Measurements from ENCODE around the gene MRPL2.

The MRPL2 gene

GRCh38 chr6:43054206-43054943 lies 4.9 kb downstream of the MRPL2 start:
- TF ChIP-seq YY1 (IDR thresholded peaks at IDR 0.05; ENCODE audit: low read depth) = no peak
- no peak for TF ChIP-seq FOXM1 (IDR thresholded peaks at IDR 0.05; ENCODE audit: borderline replicate concordance, low read depth)
- TF ChIP-seq NFIC (IDR thresholded peaks at IDR 0.05) = no peak
- no peak for TF ChIP-seq TEAD4 (IDR thresholded peaks at IDR 0.05)
- TF ChIP-seq TCF12 (IDR thresholded peaks at IDR 0.05; ENCODE audit: low read depth) = 0 out of 2 replicates have a peak, but pooled peaks have one; percentile 3
- TF ChIP-seq USF1 (IDR thresholded peaks at IDR 0.05) = no peak
- TF ChIP-seq RAD21 (IDR thresholded peaks at IDR 0.05; ENCODE audit: low read depth) = no peak

DNA sequence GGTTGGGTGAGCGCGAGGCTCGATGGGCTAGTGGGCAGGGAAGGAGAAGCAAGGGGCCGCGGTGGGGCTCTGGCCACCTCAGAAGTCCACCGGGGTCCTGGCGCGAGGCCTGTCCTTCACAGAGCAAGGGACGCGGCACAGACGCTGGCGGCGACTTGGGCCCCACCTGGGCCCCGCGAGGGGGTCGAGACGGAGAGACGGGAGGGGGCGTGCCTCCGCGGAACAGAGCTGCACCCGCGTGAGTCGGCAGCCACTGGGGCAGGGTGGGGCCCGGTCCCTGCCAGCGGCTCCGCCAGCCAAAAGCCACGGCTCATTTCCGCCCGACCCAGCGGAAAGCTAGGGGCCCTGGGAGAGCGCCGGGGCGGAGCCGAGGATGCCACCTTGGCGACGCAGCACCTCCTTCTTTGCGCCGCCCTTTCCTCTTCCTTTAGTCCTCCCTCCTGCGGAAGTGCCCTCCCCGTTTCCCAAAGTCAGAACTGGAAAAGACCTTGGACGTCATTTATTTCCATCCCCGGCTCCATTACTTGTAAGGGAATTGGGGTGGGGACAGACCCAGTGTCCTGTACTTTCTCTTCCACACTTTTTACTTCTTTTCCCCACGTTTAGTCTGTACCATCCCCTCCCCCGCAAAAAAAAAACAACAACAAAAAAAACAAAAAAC lies 5.6 kb downstream of the MRPL2 start, which contains the start of gene CUL7:
TSS of gene CUL7 (minus strand) at position 307 of the 661 bp plus-strand sequence. CDS start 1,063 bp downstream, outside the sequence.
- no peak for TF ChIP-seq RAD21 (IDR thresholded peaks at IDR 0.05; ENCODE audit: low read depth)
- TF ChIP-seq TCF12 (IDR thresholded peaks at IDR 0.05; ENCODE audit: low read depth) = no peak
- TF ChIP-seq TEAD4 (IDR thresholded peaks at IDR 0.05) = no peak; the same call in 1 of the 2 replicates
- peak; percentile 58 for TF ChIP-seq NFIC (IDR thresholded peaks at IDR 0.05)
- TF ChIP-seq, protein P1, sequence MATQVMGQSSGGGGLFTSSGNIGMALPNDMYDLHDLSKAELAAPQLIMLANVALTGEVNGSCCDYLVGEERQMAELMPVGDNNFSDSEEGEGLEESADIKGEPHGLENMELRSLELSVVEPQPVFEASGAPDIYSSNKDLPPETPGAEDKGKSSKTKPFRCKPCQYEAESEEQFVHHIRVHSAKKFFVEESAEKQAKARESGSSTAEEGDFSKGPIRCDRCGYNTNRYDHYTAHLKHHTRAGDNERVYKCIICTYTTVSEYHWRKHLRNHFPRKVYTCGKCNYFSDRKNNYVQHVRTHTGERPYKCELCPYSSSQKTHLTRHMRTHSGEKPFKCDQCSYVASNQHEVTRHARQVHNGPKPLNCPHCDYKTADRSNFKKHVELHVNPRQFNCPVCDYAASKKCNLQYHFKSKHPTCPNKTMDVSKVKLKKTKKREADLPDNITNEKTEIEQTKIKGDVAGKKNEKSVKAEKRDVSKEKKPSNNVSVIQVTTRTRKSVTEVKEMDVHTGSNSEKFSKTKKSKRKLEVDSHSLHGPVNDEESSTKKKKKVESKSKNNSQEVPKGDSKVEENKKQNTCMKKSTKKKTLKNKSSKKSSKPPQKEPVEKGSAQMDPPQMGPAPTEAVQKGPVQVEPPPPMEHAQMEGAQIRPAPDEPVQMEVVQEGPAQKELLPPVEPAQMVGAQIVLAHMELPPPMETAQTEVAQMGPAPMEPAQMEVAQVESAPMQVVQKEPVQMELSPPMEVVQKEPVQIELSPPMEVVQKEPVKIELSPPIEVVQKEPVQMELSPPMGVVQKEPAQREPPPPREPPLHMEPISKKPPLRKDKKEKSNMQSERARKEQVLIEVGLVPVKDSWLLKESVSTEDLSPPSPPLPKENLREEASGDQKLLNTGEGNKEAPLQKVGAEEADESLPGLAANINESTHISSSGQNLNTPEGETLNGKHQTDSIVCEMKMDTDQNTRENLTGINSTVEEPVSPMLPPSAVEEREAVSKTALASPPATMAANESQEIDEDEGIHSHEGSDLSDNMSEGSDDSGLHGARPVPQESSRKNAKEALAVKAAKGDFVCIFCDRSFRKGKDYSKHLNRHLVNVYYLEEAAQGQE (IDR thresholded peaks at IDR 0.05; ENCODE audit: low read depth) = no peak
- TF ChIP-seq USF1 (IDR thresholded peaks at IDR 0.05) = peak; percentile 78
- peak; percentile 85 for TF ChIP-seq MAX (IDR thresholded peaks at IDR 0.05)
- no peak for TF ChIP-seq CEBPB (IDR thresholded peaks at IDR 0.05)
- TF ChIP-seq EGR1 (IDR thresholded peaks at IDR 0.05) = no peak; the same call in 1 of the 2 replicates
- no peak for TF ChIP-seq FOXM1 (IDR thresholded peaks at IDR 0.05; ENCODE audit: borderline replicate concordance, low read depth)
- TF ChIP-seq EP300 (IDR thresholded peaks at IDR 0.05; ENCODE audit: borderline replicate concordance) = no peak
- peak; percentile 68; the same call in 1 of the 2 replicates for TF ChIP-seq ZBTB7A (IDR thresholded peaks at IDR 0.05; ENCODE audit: low read depth)
- peak; percentile 64 for TF ChIP-seq TAF1 (IDR thresholded peaks at IDR 0.05; ENCODE audit: low read depth)
- no peak for TF ChIP-seq CREB1 (IDR thresholded peaks at IDR 0.05; ENCODE audit: low read depth)
- peak; percentile 44; the same call in 1 of the 2 replicates for TF ChIP-seq YY1 (IDR thresholded peaks at IDR 0.05; ENCODE audit: low read depth)

- TF ChIP-seq MAX (IDR thresholded peaks at IDR 0.05) (no peak), FOXM1 (IDR thresholded peaks at IDR 0.05; ENCODE audit: borderline replicate concordance, low read depth) (no peak), RAD21 (IDR thresholded peaks at IDR 0.05; ENCODE audit: low read depth) (no peak), TEAD4 (IDR thresholded peaks at IDR 0.05) (no peak), CEBPB (IDR thresholded peaks at IDR 0.05) (no peak), YY1 (IDR thresholded peaks at IDR 0.05; ENCODE audit: low read depth) (no peak), EP300 (IDR thresholded peaks at IDR 0.05; ENCODE audit: borderline replicate concordance) (no peak), CREB1 (IDR thresholded peaks at IDR 0.05; ENCODE audit: low read depth) (no peak), USF1 (IDR thresholded peaks at IDR 0.05) (no peak), ZBTB7A (IDR thresholded peaks at IDR 0.05; ENCODE audit: low read depth) (no peak), TCF12 (IDR thresholded peaks at IDR 0.05; ENCODE audit: low read depth) (no peak), TAF1 (IDR thresholded peaks at IDR 0.05; ENCODE audit: low read depth) (no peak), EGR1 (IDR thresholded peaks at IDR 0.05) (no peak), NFIC (IDR thresholded peaks at IDR 0.05) (no peak)
- TF ChIP-seq, protein P1 (IDR thresholded peaks at IDR 0.05; ENCODE audit: low read depth) = no peak
Observed at GRCh38 chr6:43052842-43053544, 6.2 kb downstream of the MRPL2 start.

DNA sequence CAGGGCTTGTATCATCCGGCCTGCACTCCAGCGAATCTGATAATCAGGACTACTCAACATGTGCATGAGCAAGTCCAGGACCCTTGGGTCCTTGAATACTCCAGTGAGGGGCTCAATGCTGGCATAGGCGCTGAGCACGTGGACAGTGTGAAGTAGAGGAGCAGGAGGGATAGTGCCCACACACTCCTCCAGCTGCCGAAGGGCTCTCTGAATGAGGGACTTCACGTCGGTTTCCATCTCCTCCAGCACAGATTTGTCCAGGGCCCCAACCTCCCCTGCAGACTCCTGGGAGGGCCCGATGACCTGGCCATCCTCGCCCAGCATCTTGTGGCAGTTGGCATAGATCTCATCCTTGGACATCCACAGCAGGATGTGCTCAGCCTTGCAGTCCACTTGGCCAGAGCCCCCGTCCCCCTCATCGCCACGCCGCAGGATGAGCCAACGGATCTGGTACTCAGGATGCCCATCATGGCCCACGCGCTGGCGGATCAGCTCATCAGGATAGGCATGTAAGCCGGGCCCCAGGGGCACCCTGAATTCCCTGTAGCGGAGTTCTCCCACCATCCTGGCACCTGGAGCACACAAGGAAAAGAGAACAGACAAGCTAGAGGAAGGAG lies 6.9 kb downstream of the MRPL2 start:
- TF ChIP-seq CEBPB (IDR thresholded peaks at IDR 0.05) (no peak), RAD21 (IDR thresholded peaks at IDR 0.05; ENCODE audit: low read depth) (no peak), CREB1 (IDR thresholded peaks at IDR 0.05; ENCODE audit: low read depth) (no peak), ZBTB7A (IDR thresholded peaks at IDR 0.05; ENCODE audit: low read depth) (no peak), TEAD4 (IDR thresholded peaks at IDR 0.05) (no peak), MAX (IDR thresholded peaks at IDR 0.05) (no peak), TAF1 (IDR thresholded peaks at IDR 0.05; ENCODE audit: low read depth) (no peak), USF1 (IDR thresholded peaks at IDR 0.05) (no peak), EGR1 (IDR thresholded peaks at IDR 0.05) (no peak), EP300 (IDR thresholded peaks at IDR 0.05; ENCODE audit: borderline replicate concordance) (no peak), TCF12 (IDR thresholded peaks at IDR 0.05; ENCODE audit: low read depth) (no peak), NFIC (IDR thresholded peaks at IDR 0.05) (no peak), YY1 (IDR thresholded peaks at IDR 0.05; ENCODE audit: low read depth) (no peak), FOXM1 (IDR thresholded peaks at IDR 0.05; ENCODE audit: borderline replicate concordance, low read depth) (no peak)
- TF ChIP-seq, protein P1 (IDR thresholded peaks at IDR 0.05; ENCODE audit: low read depth) = no peak
